ENCODE data around the gene ZNF318.

Gene ZNF318

DNA sequence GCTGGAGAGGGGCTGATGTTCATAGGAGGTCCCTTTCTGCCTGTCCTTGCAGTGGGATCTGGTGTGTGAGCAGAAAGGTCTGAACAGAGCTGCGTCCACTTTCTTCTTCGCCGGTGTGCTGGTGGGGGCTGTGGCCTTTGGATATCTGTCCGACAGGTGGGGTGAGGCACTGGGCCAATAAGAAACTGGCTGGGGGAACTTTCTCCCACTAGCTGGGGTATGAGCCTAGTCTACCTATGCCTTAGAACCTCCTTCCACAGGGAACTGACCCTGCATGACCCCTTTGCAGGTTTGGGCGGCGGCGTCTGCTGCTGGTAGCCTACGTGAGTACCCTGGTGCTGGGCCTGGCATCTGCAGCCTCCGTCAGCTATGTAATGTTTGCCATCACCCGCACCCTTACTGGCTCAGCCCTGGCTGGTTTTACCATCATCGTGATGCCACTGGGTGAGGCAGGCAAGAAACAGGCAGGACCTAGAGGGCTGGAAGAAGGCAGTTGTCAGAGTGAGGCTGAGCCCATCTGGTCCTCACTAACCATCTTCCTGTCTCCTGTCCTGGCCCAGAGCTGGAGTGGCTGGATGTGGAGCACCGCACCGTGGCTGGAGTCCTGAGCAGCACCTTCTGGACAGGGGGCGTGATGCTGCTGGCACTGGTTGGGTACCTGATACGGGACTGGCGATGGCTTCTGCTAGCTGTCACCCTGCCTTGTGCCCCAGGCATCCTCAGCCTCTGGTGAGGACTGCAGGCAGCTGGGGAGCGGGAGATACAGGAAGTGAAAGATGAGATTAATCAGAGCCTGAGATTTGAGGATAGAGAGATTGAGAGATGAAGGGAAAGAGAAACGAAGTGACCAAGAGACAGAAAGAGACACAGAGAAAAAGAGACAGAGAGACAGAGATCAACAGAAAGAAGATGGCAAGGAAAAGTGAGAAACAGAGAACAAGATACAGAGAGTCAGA is 69.8 kb downstream of the ZNF318 start:
- no peak for DNase-seq (ENCODE audit: extremely low read depth, low read depth)
- H3K4me3 ChIP-seq (replicated peaks; ENCODE audit: low read depth, low read length): no peak overlapping the region
- TF ChIP-seq, protein P1, sequence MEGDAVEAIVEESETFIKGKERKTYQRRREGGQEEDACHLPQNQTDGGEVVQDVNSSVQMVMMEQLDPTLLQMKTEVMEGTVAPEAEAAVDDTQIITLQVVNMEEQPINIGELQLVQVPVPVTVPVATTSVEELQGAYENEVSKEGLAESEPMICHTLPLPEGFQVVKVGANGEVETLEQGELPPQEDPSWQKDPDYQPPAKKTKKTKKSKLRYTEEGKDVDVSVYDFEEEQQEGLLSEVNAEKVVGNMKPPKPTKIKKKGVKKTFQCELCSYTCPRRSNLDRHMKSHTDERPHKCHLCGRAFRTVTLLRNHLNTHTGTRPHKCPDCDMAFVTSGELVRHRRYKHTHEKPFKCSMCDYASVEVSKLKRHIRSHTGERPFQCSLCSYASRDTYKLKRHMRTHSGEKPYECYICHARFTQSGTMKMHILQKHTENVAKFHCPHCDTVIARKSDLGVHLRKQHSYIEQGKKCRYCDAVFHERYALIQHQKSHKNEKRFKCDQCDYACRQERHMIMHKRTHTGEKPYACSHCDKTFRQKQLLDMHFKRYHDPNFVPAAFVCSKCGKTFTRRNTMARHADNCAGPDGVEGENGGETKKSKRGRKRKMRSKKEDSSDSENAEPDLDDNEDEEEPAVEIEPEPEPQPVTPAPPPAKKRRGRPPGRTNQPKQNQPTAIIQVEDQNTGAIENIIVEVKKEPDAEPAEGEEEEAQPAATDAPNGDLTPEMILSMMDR (IDR thresholded peaks at IDR 0.05; ENCODE audit: low read depth, low read length, missing control alignments): no peak

- TF ChIP-seq, protein P1 (IDR thresholded peaks at IDR 0.05; ENCODE audit: low read depth, low read length, missing control alignments): no peak
- no peak overlapping the region for H3K4me3 ChIP-seq (replicated peaks; ENCODE audit: low read depth, low read length)
- no peak for DNase-seq (ENCODE audit: extremely low read depth, low read depth)
Observed at GRCh38 chr6:43298565-43299337, 70.7 kb downstream of the ZNF318 start.

- TF ChIP-seq, protein P1 (IDR thresholded peaks at IDR 0.05; ENCODE audit: low read depth, low read length, missing control alignments): no peak
- H3K4me3 ChIP-seq (replicated peaks; ENCODE audit: low read depth, low read length): no peak within 1 kb of the TSS
- DNase-seq (ENCODE audit: extremely low read depth, low read depth): no peak
Observed at GRCh38 chr6:43297644-43298564, 71.5 kb downstream of the ZNF318 start, which contains the start of gene SLC22A7. Gene SLC22A7 (plus strand): TSS chr6:43298260. CDS start chr6:43298359, 99 bp downstream.

GRCh38 chr6:43296780-43297497 is 72.5 kb downstream of the ZNF318 start:
- no peak overlapping the region for H3K4me3 ChIP-seq (replicated peaks; ENCODE audit: low read depth, low read length)
- DNase-seq (ENCODE audit: extremely low read depth, low read depth): no peak
- TF ChIP-seq, protein P1 (IDR thresholded peaks at IDR 0.05; ENCODE audit: low read depth, low read length, missing control alignments): no peak

GRCh38 chr6:43295456-43295855 is 74.0 kb downstream of the ZNF318 start:
- DNase-seq (ENCODE audit: extremely low read depth, low read depth): no peak
- TF ChIP-seq, protein P1 (IDR thresholded peaks at IDR 0.05; ENCODE audit: low read depth, low read length, missing control alignments): no peak
- no peak overlapping the region for H3K4me3 ChIP-seq (replicated peaks; ENCODE audit: low read depth, low read length)
